KMS-11 (cell line): ENCODE measurements around the gene LY6G6C.

Source experiments
- H2AFZ ChIP-seq: fragments of 200-600 bp; sonication (generic); 2 replicates; pipeline ENCODE4 v1.6.1; 2016; ENCODE audit warnings: antibody characterized with exemption, mixed run types, low read depth
- H3K27ac ChIP-seq: fragments of 200-600 bp; sonication (generic); 2 replicates; pipeline ENCODE4 v1.6.1; 2016; ENCODE audit warnings: mild to moderate bottlenecking, mixed run types
- H3K27me3 ChIP-seq: fragments of 200-600 bp; sonication (generic); 2 replicates; pipeline ENCODE4 v1.6.1; 2017; ENCODE audit warnings: mild to moderate bottlenecking, low read depth, mixed run types, moderate library complexity; ENCODE audit not compliant: insufficient read depth
- H3K36me3 ChIP-seq: fragments of 200-600 bp; sonication (generic); 2 replicates; pipeline ENCODE4 v1.6.1; 2017; ENCODE audit warnings: mild to moderate bottlenecking, mixed run types; ENCODE audit not compliant: insufficient read depth
- H3K4me1 ChIP-seq: fragments of 200-600 bp; sonication (generic); 2 replicates; pipeline ENCODE4 v1.6.1; 2016; ENCODE audit warnings: mild to moderate bottlenecking, low read depth, mixed run types; ENCODE audit not compliant: poor library complexity, severe bottlenecking
- H3K4me2 ChIP-seq: fragments of 200-600 bp; sonication (generic); 2 replicates; pipeline ENCODE4 v1.7.0; 2016; ENCODE audit warnings: mild to moderate bottlenecking, mixed run types
- H3K4me3 ChIP-seq: fragments of 200-600 bp; sonication (generic); IDR thresholded peaks from 2 replicates; pipeline ENCODE4 v1.6.1; 2017; ENCODE audit warnings: low read depth, low read length, mixed read lengths; ENCODE audit not compliant: insufficient read depth
- H3K79me2 ChIP-seq: fragments of 200-600 bp; sonication (generic); 2 replicates; pipeline ENCODE4 v1.6.1; 2016; ENCODE audit warnings: low read depth, mixed run types; ENCODE audit not compliant: insufficient read depth
- H3K9ac ChIP-seq: fragments of 200-600 bp; sonication (generic); 2 replicates; pipeline ENCODE4 v1.6.1; 2016; ENCODE audit warnings: mild to moderate bottlenecking, mixed run types
- H4K20me1 ChIP-seq: fragments of 200-600 bp; sonication (generic); 2 replicates; pipeline ENCODE4 v1.6.1; 2016; ENCODE audit warnings: mild to moderate bottlenecking, mixed run types; ENCODE audit not compliant: insufficient read depth
- CTCF ChIP-seq: fragments of 200-600 bp; sonication (generic); conservative IDR thresholded peaks from 2 replicates; pipeline ENCODE4 v1.6.1; 2017; ENCODE audit warnings: low read depth, mild to moderate bottlenecking, antibody characterized with exemption, low read length, moderate library complexity, mixed read lengths

The LY6G6C gene

DNA sequence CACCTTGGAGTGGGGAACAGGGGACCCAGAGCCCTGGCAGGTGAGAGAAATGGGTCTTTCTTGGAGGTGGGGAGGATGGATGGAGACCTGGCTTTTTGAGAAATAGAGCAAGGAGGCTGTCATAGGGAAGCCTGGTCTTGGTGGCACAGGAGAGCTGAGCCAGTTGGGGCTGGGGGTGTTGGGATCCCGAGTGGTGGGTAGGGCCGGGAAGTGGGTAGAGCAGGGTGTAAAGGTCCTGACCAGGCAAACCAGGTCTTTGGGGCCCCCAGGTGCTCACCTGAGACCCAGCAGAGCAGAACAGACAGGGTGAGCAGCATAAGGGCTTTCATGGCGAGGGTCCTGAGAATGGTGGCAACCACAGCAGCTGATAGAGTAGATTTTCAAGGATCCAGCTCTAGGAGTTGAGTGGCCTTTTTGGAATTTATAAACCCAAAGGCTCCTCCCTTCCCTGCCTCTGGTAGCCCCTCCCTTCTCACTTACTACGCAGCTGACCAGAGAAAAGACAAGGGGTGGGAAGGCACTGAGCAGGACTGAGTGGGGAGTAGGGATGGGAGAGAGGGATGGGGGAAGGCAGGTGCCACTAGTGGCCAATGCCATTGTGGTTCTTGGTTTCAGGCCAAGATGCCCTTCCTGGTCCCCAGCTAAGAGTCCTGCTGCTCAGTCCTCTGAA lies at the start of gene LY6G6C:
Gene LY6G6C (minus strand): TSS at position 396 of the 670 bp plus-strand sequence. CDS start 67 bp downstream, at position 329.
- H4K20me1 ChIP-seq, result no peaks in the 10 kb centered on the region
- TF ChIP-seq CTCF, result no peak

DNA sequence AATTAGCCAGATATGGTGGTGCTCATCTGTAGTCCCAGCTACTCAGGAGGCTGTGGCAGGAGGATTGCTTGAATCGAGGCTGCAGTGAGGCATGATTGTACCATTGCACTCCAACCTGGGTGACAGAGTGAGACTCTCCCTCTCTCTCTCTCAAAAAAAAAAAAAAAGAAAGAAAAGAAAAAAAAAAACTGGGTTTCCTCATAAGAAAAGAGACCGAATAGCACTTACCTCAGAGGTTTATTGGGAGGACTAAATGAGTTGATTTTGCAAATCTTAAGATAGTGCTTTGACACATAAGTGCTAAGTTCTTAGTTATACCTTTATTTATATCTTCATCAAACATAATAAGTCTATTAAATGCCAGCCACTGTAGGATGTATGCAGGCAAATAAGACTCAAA lies 49.3 kb upstream of the LY6G6C start:
- peaks cover 15% of the 10 kb centered on the region for H3K4me1 ChIP-seq
- H3K36me3 ChIP-seq, result no peaks in the 10 kb centered on the region
- H3K4me2 ChIP-seq, result no peak overlapping the region
- no peaks in the 10 kb centered on the region for H4K20me1 ChIP-seq
- H3K79me2 ChIP-seq, result no peaks in the 10 kb centered on the region
- no peaks in the 10 kb centered on the region for H3K27me3 ChIP-seq
- no peak for TF ChIP-seq CTCF
- H3K4me3 ChIP-seq, result no peak overlapping the region
- H2AFZ ChIP-seq, result no peak overlapping the region
- H3K27ac ChIP-seq, result no peak overlapping the region
- H3K9ac ChIP-seq, result no peak overlapping the region

More for the DNA sequence above, at the start of gene LY6G6C:
- Histone ChIP-seq H3K27me3 (no peaks in the 10 kb centered on the region; the same call in 1 of the 2 replicates), H3K27ac (no peak within 1 kb of the TSS), H3K36me3 (no peaks in the 10 kb centered on the region), H3K79me2 (no peaks in the 10 kb centered on the region), H3K4me2 (no peak within 1 kb of the TSS), H2AFZ (no peak within 1 kb of the TSS), H3K9ac (no peak within 1 kb of the TSS), H3K4me1 (no peaks in the 10 kb centered on the region), H3K4me3 (no peak within 1 kb of the TSS)

DNA sequence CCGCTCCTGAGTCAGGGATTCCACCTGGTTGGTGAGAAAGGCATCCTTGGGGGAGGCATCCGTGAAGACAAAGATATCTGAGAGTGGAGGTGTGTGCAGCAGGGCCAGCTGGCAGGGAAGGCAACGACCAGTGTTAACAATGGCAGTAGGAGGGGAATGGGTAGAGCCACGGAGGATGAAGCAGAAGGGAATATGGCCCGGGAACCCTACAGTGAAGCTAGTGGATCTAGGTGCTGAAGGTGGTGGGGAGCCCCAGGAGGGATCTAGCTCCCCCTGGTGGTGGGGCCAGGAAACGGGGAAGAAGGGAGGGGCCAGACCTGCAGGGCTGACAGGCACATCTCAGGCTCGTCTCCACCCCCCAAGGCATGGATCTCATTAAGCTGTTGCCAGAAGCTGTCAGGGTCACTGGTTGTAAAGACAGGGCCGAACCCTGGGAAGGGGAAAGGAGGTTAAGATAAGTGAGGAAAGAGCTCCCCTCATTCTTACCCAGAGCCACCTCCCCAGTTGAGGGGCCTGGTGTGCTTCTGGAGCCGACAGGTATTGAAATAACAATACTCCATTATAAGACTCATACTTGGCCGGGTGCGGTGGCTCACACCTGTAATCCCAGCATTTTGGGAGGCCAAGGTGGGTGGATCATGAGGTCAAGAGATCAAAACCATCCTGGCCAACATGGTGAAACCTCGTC lies 48.3 kb upstream of the LY6G6C start:
- Histone ChIP-seq H3K27ac (no peak overlapping the region), H4K20me1 (no peaks in the 10 kb centered on the region), H3K4me1 (peaks cover 7% of the 10 kb centered on the region), H3K79me2 (no peaks in the 10 kb centered on the region), H3K4me3 (no peak overlapping the region), H3K9ac (no peak overlapping the region), H3K4me2 (no peak overlapping the region), H3K36me3 (no peaks in the 10 kb centered on the region), H2AFZ (no peak overlapping the region), H3K27me3 (no peaks in the 10 kb centered on the region)
- TF ChIP-seq CTCF, result peak; percentile 85

DNA sequence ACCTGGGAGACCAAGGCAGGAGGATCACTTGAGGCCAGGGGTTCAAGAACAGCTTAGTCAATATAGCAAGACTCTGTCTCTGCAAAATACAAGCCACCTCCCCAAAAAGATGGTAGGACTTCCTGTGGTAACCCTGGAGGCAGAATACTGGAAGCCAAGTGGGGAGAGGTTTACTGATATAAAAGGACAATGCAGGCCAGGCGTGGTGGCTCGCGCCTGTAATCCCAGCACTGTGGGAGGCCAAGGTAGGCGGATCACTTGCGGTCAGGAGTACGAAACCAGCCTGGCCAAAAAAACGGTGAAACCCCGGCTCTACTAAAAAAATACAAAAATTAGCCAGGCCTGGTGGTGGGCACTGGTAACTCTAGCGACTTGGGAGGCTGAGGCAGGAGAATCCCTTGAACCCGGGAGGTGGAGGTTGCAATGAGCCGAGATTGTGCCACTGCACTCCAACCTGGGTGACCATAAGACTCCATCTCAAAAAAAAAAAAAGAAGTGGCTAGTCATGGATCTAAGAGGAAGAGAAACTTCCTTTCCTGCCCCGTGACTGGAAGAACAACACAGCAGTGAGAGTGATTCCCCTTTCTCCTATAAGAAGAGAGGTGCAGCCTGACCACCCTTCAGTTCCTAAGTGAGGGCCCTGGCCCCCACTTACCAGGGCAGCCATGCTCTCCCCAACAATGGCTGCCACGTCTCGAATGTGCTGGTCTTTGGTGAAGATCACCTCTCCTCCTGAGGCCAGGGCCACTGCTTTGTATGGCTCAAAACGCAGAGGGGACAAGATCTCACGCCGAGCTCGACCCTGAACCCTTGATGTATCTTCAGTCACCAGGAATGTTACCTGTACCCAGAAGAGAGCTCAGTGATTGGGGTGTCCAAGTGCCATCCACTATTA lies 47.1 kb upstream of the LY6G6C start:
- H3K27ac ChIP-seq, result no peak overlapping the region
- no peak for TF ChIP-seq CTCF
- H3K9ac ChIP-seq, result no peak overlapping the region
- H3K36me3 ChIP-seq, result no peaks in the 10 kb centered on the region
- no peak overlapping the region for H3K4me2 ChIP-seq
- no peaks in the 10 kb centered on the region for H4K20me1 ChIP-seq
- peaks cover 20% of the 10 kb centered on the region for H3K4me1 ChIP-seq
- H2AFZ ChIP-seq, result no peak overlapping the region
- H3K4me3 ChIP-seq, result no peak overlapping the region
- H3K79me2 ChIP-seq, result no peaks in the 10 kb centered on the region
- H3K27me3 ChIP-seq, result no peaks in the 10 kb centered on the region
